Brain microvascular endothelial cell (primary cell): ENCODE data around the gene POLDIP3.
"Not testable (repeated sequence)": the region's sequence is repeated elsewhere in the genome, so short reads cannot be mapped to it uniquely, and the experiment has no call there.

ENCODE experiments used
- DNase-seq: peaks from one replicate; pipeline ENCODE4 v3.0.0-alpha.2; 2020
- H3K27ac ChIP-seq: fragments of 250-450 bp; sonication (Bioruptor Pico); 2 replicates; pipeline ENCODE4 v1.5.1; 2020; ENCODE audit warnings: mild to moderate bottlenecking, moderate library complexity
- H3K27me3 ChIP-seq: fragments of 250-450 bp; sonication (Bioruptor Pico); replicated peaks from 2 replicates; pipeline ENCODE4 v1.5.1; 2020; ENCODE audit warnings: mild to moderate bottlenecking
- H3K36me3 ChIP-seq: fragments of 250-450 bp; sonication (Bioruptor Pico); replicated peaks from 2 replicates; pipeline ENCODE4 v1.5.1; 2020; ENCODE audit warnings: mild to moderate bottlenecking
- H3K4me3 ChIP-seq: 2 replicates; pipeline ENCODE4 v1.5.1; 2011; ENCODE audit warnings: low read depth, mild to moderate bottlenecking, control low read depth, low read length, moderate library complexity
- CTCF ChIP-seq: IDR thresholded peaks from 2 replicates; pipeline ENCODE4 v1.5.1; 2011; ENCODE audit warnings: low read depth, mild to moderate bottlenecking, moderate library complexity, low read length, control low read depth, inconsistent platforms; ENCODE audit errors: missing control alignments
- in situ Hi-C: cut with HindIII; loops from 2 replicates; pipeline ENCODE4 v1.10.0; 2017; ENCODE audit warnings: low sequenced_read_pairs, low pct_ligation_motif_present

Gene POLDIP3

DNA sequence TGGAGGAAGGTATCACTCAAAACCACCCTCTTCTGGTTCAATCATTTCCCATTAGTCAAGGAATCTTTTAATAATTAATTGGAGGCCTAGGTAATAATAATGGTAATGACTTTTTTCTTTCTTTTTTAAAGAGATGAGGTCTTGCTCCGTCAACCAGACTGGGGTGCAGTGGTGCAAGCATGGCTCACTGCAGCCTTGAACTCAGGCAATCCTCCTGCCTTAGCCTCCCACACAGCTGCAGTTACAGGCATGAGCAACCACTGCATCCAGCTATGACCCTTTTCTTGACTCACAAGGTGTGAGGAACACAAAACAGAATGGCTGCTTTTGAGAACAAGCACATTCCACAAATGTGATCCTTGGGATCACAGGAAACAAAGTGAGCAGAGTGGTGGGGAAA, 3.6 kb downstream of the POLDIP3 start:
- TF ChIP-seq CTCF = no peak
- H3K4me3 ChIP-seq = no peak overlapping the region
- in situ Hi-C loops = no loop called here
- H3K27me3 ChIP-seq = no peaks in the 10 kb centered on the region
- H3K27ac ChIP-seq = no peak overlapping the region
- no peak for DNase-seq
- H3K36me3 ChIP-seq = no peaks in the 10 kb centered on the region

GRCh38 chr22:42610186-42610585, 4.5 kb downstream of the POLDIP3 start:
- in situ Hi-C loops = no loop called here
- H3K27ac ChIP-seq = no peak overlapping the region
- no peak for DNase-seq
- TF ChIP-seq CTCF = no peak
- H3K4me3 ChIP-seq = no peak overlapping the region
- no peaks in the 10 kb centered on the region for H3K27me3 ChIP-seq
- no peaks in the 10 kb centered on the region for H3K36me3 ChIP-seq

- H3K36me3 ChIP-seq = no peaks in the 10 kb centered on the region
- TF ChIP-seq CTCF = no peak
- H3K27me3 ChIP-seq = no peaks in the 10 kb centered on the region
- H3K27ac ChIP-seq = peak overlapping the region; percentile 60
- in situ Hi-C loops = no loop called here
- H3K4me3 ChIP-seq = peak overlapping the region; percentile 9
- DNase-seq = peak; percentile 63
These were observed 5.8 kb downstream of the POLDIP3 start for GRCh38 chr22:42608823-42609361.

GRCh38 chr22:42608136-42608822, 6.4 kb downstream of the POLDIP3 start:
- Histone ChIP-seq H3K4me3 (no peak overlapping the region), H3K36me3 (peaks cover 1% of the 10 kb centered on the region), H3K27me3 (no peaks in the 10 kb centered on the region), H3K27ac (peak overlapping the region; percentile 60)
- DNase-seq = no peak
- no peak for TF ChIP-seq CTCF
- in situ Hi-C loops = no loop called here

- H3K36me3 ChIP-seq, H3K27ac ChIP-seq, DNase-seq, H3K27me3 ChIP-seq, in situ Hi-C loops, H3K4me3 ChIP-seq: not testable (repeated sequence)
These were observed 7.0 kb downstream of the POLDIP3 start for GRCh38 chr22:42607641-42608040.

DNA sequence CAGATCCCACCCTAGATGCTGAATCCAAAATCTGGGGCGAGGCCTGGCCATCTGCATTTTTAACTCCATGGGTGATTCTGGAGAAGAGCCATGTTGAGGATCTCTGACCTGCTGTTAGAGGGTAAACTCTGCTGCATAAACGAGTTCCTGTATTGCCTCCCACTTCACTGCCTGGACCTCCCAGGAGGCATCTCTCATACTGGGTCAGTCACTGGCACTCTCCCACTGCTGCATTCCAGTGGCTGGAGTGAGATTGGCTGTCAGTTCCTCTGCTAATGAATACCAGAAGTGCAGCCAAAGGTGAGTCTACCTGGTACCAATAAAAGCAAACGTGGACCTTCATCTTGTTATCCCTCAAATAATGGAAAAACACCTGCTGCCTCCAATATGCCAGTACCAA, 10.3 kb downstream of the POLDIP3 start:
- Histone ChIP-seq H3K27me3 (no peaks in the 10 kb centered on the region), H3K36me3 (peaks cover 36% of the 10 kb centered on the region), H3K27ac (no peak overlapping the region), H3K4me3 (no peak overlapping the region)
- peak; percentile 22 for DNase-seq
- in situ Hi-C loops = no loop called here
- TF ChIP-seq CTCF = no peak
